Adrenal gland (tissue), 5 donors: Measurements from ENCODE around the gene TSHZ2.

Experiments
- POLR2A ChIP-seq, 2 donors: fragments of 450-650 bp; IDR thresholded peaks; one replicate each; pipeline ENCODE4 v1.6.1; 2017; ENCODE audit warnings: antibody characterized with exemption in 2 of 2, mild to moderate bottlenecking in 2 of 2, moderate library complexity in 1 of 2
- TF ChIP-seq, protein P1 (sequence below), 6 experiments: fragments of 450-650 bp in 4 of 6; fragments of 200-600 bp in 2 of 6; sonication (generic) in 1 of 6; IDR thresholded peaks; 1 replicate in 5 of 6; 2 replicates in 1 of 6; pipeline versions ENCODE4 v1.5.1 to v1.8.0; 2016 to 2021; ENCODE audit warnings: antibody characterized with exemption in 6 of 6, mild to moderate bottlenecking in 2 of 6, moderate library complexity in 1 of 6
- donor health status: DM: no; HTN: no; CAD: no.

DNA sequence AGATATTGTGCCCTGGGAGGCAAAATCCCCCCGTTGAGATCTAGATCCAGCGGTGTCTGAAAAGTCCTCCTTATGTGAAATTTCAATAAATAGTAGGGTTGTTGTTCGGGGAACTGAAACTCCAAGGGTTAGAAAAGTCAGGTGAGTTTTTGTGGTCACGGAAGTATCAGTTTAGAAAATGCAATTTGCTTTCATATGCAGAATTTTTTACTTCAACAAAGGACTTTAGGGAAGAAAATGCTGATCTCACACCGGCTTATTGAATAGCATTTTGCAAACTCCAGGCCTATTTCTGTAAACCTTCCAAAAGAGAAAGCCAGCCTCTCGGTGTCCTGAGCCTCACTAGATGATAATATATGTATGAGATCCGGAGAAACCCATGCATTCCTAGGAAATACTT, 254.7 kb downstream of the TSHZ2 start:
- TF ChIP-seq, protein P1, sequence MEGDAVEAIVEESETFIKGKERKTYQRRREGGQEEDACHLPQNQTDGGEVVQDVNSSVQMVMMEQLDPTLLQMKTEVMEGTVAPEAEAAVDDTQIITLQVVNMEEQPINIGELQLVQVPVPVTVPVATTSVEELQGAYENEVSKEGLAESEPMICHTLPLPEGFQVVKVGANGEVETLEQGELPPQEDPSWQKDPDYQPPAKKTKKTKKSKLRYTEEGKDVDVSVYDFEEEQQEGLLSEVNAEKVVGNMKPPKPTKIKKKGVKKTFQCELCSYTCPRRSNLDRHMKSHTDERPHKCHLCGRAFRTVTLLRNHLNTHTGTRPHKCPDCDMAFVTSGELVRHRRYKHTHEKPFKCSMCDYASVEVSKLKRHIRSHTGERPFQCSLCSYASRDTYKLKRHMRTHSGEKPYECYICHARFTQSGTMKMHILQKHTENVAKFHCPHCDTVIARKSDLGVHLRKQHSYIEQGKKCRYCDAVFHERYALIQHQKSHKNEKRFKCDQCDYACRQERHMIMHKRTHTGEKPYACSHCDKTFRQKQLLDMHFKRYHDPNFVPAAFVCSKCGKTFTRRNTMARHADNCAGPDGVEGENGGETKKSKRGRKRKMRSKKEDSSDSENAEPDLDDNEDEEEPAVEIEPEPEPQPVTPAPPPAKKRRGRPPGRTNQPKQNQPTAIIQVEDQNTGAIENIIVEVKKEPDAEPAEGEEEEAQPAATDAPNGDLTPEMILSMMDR (IDR thresholded peaks at IDR 0.05), result no peak
- no peak for TF ChIP-seq POLR2A (IDR thresholded peaks at IDR 0.05)
